Measurements from ENCODE around the gene AK1. TPM values are rescaled to one million over a fixed set of nuclear protein-coding genes. Genes with fewer than 3 reads are reported as not detected.

The AK1 gene
- total and polyA plus RNA-seq, 9 of the 15 experiments (the other 6 are each of a cell fraction or from before 2014, with no cell fraction given) = 10.1 to 71.8 (median 39.0) TPM

DNA sequence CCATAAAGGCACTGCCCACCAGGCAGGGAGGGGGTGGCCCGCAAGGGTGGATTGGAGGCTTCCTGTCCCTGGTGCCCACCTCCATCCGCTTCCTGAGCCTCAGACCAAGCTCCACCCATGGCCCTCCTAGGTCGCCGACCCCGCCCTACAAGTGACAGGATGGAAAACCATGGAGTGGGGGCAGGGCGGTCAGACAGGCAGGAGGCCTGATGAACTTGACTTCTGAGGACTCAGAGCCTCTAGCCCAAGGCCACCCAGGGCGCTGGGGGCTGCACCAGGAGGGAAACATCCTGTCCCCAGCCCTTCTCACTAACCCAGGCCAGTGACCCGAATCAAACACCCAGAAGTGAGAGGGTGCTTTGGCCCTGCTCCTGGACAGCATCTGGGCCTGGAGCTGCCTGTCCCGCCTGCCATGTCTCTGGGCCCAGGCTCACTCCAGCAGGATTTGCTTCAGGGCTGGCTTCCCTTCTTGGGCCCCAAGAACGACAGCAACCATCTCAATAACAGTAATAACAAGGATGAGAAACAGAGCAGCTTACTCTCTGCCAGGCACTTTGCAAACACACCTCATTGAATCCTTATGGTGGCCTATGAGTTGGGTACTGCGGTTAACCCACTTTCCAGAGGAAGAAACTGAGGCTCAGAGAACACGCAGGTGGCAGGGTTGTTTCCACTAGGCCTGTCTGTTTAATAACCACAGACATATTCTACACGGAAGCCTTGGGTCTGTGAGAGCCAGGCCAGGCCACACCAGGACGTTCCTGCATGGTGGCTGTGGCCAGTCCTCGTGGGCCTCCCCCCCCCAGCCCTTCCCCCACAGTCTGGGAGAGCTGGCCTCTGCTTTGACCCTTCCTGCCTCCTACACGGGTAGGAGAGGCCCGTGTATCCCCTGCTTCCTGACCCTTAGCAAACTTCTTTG, 26.3 kb upstream of the AK1 start (continued):
- TF ChIP-seq FUS (optimal IDR thresholded peaks at IDR 0.05; ENCODE audit: low read depth, low read length) (no peak), NELFE (IDR thresholded peaks at IDR 0.05; ENCODE audit: insufficient read depth, insufficient read length) (no peak)
- TF ChIP-seq, protein P1, sequence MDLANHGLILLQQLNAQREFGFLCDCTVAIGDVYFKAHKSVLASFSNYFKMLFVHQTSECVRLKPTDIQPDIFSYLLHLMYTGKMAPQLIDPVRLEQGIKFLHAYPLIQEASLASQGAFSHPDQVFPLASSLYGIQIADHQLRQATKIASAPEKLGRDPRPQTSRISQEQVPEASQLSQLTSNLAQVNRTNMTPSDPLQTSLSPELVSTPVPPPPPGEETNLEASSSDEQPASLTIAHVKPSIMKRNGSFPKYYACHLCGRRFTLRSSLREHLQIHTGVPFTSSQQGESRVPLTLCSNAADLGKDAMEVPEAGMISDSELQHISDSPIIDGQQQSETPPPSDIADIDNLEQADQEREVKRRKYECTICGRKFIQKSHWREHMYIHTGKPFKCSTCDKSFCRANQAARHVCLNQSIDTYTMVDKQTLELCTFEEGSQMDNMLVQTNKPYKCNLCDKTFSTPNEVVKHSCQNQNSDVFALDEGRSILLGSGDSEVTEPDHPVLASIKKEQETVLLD (IDR thresholded peaks at IDR 0.05) = peak; percentile 18; the same call in 1 of the 2 replicates

DNA sequence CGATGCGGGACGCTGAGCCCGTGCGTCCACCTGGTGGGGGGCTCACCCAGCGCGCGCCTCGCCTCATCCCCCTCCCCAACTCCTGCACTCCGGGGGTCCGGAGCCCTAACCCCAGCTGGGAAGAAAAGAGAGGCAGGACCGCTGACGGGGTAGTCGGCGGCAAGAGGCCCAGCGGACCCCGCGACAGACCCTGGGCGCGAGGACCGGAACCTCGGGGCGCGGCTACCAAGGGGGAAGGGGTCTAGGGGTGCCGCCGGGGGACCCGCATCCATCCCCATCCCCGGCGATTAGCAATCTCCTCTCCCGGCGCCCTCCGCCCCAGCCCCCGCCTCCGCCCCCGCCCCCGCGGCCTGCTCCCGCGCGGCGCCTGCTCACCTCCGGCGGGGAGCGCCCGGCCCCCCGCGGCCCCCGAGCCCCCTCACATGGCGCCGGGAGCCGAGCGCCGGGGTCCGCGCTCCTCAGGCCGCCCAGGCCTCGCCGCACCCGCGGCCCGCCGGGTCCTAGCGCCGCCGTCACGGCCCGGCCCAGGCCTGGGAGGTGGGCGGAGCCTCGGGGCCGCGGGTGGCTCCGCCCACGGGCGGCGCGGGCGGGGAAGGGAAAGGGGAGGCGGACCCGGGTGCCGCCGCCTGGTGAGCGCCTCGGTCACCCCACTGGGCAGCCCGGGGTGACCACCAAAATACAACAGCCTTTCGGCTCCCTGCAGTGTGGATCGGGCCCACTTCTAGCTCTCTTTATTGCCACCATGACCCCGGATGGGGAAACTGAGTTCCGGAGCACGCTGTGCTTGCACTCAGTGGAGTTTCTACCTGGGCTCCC, 21.9 kb upstream of the AK1 start, which contains the start of gene ST6GALNAC6:
Gene ST6GALNAC6, minus strand, starts transcription at position 476 of the 816 bp plus-strand sequence. CDS start 1,622 bp downstream, outside the sequence.
- Histone ChIP-seq H3K9me1 (ENCODE audit: control insufficient read depth, insufficient read depth, low read length) (no peaks in the 10 kb centered on the region), H2AFZ (ENCODE audit: low read depth, low read length) (peak within 1 kb of the TSS; percentile 88), H3K27ac (ENCODE audit: extremely low read depth, low read depth, low read length) (peak within 1 kb of the TSS; percentile 81), H3K36me3 (ENCODE audit: control insufficient read depth, insufficient read depth, low read length) (peaks cover 28% of the 10 kb centered on the region), H3K9me3 (replicated peaks; ENCODE audit: control insufficient read depth, insufficient read depth, low read depth, low read length) (no peaks in the 10 kb centered on the region), H3K4me2 (ENCODE audit: insufficient read depth, low read length) (peak within 1 kb of the TSS; percentile 82), H4K20me1 (replicated peaks; ENCODE audit: control insufficient read depth, insufficient read depth, low read length) (no peaks in the 10 kb centered on the region; the same call in 1 of the 2 replicates), H3K79me2 (ENCODE audit: control insufficient read depth, insufficient read depth, low read length) (peaks cover 27% of the 10 kb centered on the region), H3K4me1 (replicated peaks in 1 of 2; ENCODE audit: control insufficient read depth in 2 of 2, insufficient read depth in 2 of 2, low read length in 2 of 2) (peaks cover 21 to 59% of the 10 kb centered on the region in 2 experiments), H3K9ac (ENCODE audit: insufficient read depth in 1 of 2, low read depth in 2 of 2, low read length in 2 of 2) (peak within 1 kb of the TSS; percentile 74 to 95), H3K4me3 (peak within 1 kb of the TSS; percentile 93), H3K27me3 (ENCODE audit: control insufficient read depth in 2 of 2, insufficient read depth in 2 of 2, low read length in 2 of 2) (no peaks in the 10 kb centered on the region)
- peak; percentile 86 to 92 (median 91) for DNase-seq (ENCODE audit: extremely low read depth in 1 of 4, low spot score in 3 of 4)
- BruUV-seq (replicated peaks) = no TSS peak
- POLR2A ChIA-PET = interaction anchor here (0.6 to 1.8 kb wide), 5 partner anchors 10 to 84 kb away, joined by 3 to 6 read pairs (median 4); partner anchors contain the start of gene ST6GALNAC4
- ATAC-seq = peak; percentile 73
- WGBS (ENCODE audit: insufficient coverage, low coverage, missing lambda C conversion rate) = 3% methylated on average over 21 of the region's 89 CpGs
- CTCF ChIA-PET (ENCODE audit: low intra/inter-chr PET ratio) = no interaction called here
- intact Hi-C loops (cut with micrococcal nuclease) (no loop called here), in situ Hi-C loops (cut with MboI) (no loop called here)
- no peak for FAIRE-seq
- TF ChIP-seq, protein P2, sequence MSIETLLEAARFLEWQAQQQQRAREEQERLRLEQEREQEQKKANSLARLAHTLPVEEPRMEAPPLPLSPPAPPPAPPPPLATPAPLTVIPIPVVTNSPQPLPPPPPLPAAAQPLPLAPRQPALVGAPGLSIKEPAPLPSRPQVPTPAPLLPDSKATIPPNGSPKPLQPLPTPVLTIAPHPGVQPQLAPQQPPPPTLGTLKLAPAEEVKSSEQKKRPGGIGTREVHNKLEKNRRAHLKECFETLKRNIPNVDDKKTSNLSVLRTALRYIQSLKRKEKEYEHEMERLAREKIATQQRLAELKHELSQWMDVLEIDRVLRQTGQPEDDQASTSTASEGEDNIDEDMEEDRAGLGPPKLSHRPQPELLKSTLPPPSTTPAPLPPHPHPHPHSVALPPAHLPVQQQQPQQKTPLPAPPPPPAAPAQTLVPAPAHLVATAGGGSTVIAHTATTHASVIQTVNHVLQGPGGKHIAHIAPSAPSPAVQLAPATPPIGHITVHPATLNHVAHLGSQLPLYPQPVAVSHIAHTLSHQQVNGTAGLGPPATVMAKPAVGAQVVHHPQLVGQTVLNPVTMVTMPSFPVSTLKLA (conservative IDR thresholded peaks at IDR 0.05) = 0 out of 4 replicates have a peak, but pooled peaks of 1 of the 2 experiments have one; percentile 4
- TF ChIP-seq ZNF133 (CRISPR knock-in tag; IDR thresholded peaks at IDR 0.05) (no peak), ZNF124 (CRISPR knock-in tag; IDR thresholded peaks at IDR 0.05) (no peak), NONO (IDR thresholded peaks at IDR 0.05; ENCODE audit: low read depth in 2 of 2, low read length in 1 of 2) (peak in 1 of 2 experiments; percentile 86; a peak in 1 of 4 replicates), POLR2A (conservative IDR thresholded peaks at IDR 0.05) (peak; percentile 9; the same call in 1 of the 2 replicates), POLR2G (IDR thresholded peaks at IDR 0.05; ENCODE audit: low read depth, low read length) (peak; percentile 73), NRF1 (conservative IDR thresholded peaks at IDR 0.05 in 1 of 2, IDR thresholded peaks at IDR 0.05 in 1 of 2) (peak in 1 of 2 experiments; percentile 51; a peak in 3 of 4 replicates), ZNF12 (CRISPR knock-in tag; IDR thresholded peaks at IDR 0.05) (no peak), HCFC1 (IDR thresholded peaks at IDR 0.05; ENCODE audit: low read depth, low read length) (peak; percentile 30; the same call in 1 of the 2 replicates), GATAD2B (IDR thresholded peaks at IDR 0.05; ENCODE audit: borderline replicate concordance) (peak; percentile 88)
- TF ChIP-seq, protein P1 (IDR thresholded peaks at IDR 0.05) = no peak
